SH-SY5Y (cell line): ENCODE measurements around the gene GPR173.

ENCODE experiments used
- GATA2 ChIP-seq: IDR thresholded peaks from 2 replicates; pipeline ENCODE4 v1.6.1; 2011; ENCODE audit warnings: mild to moderate bottlenecking, low read depth, low read length
- GATA3 ChIP-seq: IDR thresholded peaks from 2 replicates; pipeline ENCODE4 v1.6.1; 2011; ENCODE audit warnings: low read depth, mild to moderate bottlenecking, low read length, moderate library complexity

- TF ChIP-seq GATA2 (no peak), GATA3 (no peak)
These were observed 35.3 kb upstream of the GPR173 start for GRCh38 chrX:53013291-53013690.
